Measurements from ENCODE around the gene EPO. TPM values are rescaled to one million over a fixed set of nuclear protein-coding genes. Genes with fewer than 3 reads are reported as not detected.

EPO gene
- total and polyA plus RNA-seq, 2 of the 8 experiments (the other 6 are each of a cell fraction or from before 2014, with no cell fraction given), result 0.42 to 0.95 TPM

GRCh38 chr7:100719523-100720278 is 567 bp upstream of the EPO start (continued):
- TF ChIP-seq CTCF (IDR thresholded peaks at IDR 0.05; ENCODE audit: control extremely low read depth in 1 of 3, insufficient read depth in 1 of 3, low read depth in 1 of 3, low read length in 3 of 3), result peak; percentile 9 to 29 (median 22)

Data from H1 (cell line).